ENCODE data around the gene LCT.
"Not testable (repeated sequence)": the region's sequence is repeated elsewhere in the genome, so short reads cannot be mapped to it uniquely, and the experiment has no call there.

LCT gene

GRCh38 chr2:135831180-135831812, 5.7 kb downstream of the LCT start:
- DNase-seq (ENCODE audit: low read depth) = no peak

DNA sequence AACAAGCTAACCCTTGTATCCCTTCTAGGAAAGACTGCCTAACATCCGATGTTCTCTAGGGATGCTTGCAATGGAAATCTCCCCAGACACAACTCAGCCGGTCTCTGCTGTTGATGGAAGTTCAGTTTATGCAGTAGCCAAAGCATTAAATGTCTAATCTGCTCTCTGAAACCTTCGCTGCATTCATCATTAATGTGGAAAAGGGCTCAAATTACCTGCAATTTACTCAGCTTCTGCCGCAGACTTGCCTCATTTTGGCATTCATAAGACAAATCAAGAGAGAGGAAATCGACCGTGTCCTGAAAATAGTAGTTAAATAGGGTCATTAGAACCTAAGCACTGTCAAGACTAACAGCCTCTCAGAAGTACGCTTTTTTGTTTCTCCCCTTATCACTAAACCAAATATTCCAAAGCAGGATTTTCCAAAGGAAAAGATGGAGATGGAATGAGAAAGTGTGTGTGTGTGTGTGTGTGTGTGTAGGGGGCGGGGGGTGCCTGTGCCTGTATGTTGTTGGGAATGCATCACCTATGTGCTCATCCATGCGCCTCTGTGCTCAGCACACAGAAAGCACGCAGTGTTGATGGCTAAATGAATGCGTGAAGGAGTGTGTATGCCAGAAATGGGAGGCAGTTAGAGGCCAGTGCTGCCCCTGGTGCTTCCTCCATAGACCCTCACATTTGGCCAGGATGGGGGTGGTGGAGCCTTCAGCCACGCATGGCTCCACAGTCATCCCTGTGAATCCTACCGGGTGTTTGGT, 7.4 kb downstream of the LCT start:
- no peak for DNase-seq (ENCODE audit: low read depth)

GRCh38 chr2:135826544-135826943, 10.4 kb downstream of the LCT start:
- DNase-seq (ENCODE audit: low read depth) = no peak

GRCh38 chr2:135825550-135826176, 11.3 kb downstream of the LCT start:
- DNase-seq (ENCODE audit: low read depth) = no peak

- no peak for DNase-seq (ENCODE audit: low read depth)
Observed at GRCh38 chr2:135825131-135825530, 11.9 kb downstream of the LCT start.

DNA sequence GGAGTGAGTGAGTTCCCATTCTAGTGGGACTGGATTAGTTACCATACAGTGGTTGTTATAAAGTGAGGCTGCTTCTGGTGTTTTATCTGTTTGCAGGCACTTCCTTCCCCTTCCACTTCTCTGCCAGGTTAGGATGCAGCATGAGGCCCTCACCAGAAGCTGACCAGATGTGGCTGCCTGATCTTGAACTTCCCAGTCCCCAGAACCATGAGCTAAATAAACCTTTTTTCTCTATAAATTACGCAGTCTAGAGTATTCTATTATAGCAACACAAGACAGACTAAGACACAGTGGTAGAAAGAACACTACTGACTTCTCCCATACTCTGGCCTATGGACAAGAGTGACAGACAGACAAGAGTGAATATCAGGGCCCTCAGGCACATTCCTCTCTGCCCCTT, 14.1 kb downstream of the LCT start:
- DNase-seq (ENCODE audit: low read depth) = no peak

GRCh38 chr2:135821190-135821589, 15.8 kb downstream of the LCT start:
- no peak for DNase-seq (ENCODE audit: low read depth)

DNA sequence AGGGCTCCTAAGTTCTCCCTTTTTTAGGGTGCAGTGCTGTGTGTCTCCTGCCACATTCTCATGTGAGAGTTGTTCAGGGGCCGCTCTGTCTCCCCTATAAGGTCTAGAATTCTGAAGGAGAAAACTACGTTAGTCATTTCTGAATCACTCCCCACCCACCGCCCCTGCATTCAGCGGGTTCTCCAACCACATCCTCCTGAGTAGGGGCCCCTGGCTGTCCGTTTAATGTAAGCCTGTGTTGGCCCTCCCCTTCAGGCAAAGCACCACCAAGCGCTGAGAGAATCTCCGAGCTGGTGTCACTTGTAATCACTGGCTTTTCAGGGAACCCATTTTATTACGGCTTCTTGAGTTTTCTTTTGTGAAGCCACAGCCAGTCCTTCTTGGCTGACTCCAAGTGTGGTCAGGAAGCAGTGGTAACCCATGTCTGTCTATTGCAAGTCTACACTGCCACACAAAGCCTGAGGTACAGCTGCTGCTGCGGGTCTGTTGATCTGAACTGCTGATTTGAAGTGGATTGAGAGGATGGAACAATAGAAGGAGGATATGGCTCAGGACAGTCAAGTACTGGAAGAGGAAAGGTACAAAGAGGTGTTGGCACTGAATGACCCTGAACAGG, 16.9 kb downstream of the LCT start:
- DNase-seq (ENCODE audit: low read depth) = peak; percentile 80

DNA sequence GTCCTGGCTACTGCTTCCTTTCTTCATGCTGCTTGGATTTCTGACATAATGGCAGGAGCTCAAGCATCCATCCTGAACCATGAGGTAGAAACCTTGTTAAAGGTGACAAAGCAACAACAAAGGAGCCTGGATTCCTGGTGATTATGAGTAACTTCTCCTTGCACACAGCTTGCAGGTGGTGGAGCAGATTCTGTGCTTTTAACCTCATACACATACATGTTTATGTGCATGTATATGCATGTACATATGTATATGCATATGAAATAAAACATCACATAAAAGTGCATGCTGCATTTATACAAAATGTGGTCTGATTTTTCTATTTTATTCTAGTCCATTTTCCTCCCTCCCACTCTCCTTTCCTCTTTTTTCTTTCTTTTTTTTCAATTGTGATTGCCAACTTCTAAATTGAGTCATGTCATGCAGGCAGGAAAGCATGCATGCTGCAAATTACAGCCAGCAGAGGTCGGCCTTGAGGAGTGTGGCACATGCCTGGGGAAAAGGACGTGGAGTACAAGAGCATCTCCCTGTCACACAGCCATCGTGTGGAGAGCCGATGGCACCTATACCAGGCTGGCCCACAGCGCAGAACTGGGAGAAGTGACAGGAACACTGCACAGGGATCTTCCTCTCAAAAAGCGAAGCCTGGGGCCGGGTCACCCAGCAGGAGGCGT, 17.9 kb downstream of the LCT start:
- DNase-seq (ENCODE audit: low read depth) = peak; percentile 37

GRCh38 chr2:135817951-135818350, 19.0 kb downstream of the LCT start:
- no peak for DNase-seq (ENCODE audit: low read depth)

DNA sequence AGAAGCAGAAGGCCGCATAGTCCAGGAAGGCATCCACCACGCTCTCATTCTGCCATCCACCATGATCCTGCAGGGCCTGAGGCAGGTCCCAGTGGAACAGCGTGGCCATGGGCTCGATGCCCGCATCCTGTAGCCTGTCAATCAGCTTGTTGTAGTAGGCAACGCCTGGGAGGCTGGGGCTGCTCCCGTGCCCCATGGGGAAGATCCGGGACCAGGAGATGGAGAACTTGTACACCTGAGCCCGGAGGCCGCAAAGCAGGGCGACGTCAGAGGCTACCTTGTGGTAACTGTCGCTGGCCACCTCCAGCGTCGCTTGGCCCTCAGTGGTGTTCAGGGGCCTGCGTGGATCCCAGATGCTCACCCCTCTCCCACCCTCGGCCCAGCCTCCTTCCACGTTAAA, 19.5 kb downstream of the LCT start:
- DNase-seq (ENCODE audit: low read depth) = no peak

DNA sequence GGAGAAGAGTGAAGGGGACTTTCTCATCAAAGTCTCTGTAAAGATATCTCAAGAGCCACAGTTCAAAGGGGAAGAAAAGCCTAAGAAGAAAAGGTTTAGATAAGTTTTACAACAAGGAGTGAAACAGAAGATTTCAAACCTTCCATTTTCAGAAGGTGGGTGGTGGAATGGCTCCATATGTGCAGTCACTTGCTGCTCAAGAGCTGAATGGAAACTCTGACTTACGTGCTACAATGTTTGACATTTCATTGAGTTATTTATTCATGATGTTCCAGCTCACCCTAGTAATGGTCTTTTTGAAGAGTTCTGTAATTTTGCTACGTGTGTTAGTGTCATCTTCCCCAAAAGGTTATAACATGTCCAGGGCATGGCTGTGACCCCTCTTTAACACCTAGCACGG, 21.7 kb downstream of the LCT start:
- DNase-seq (ENCODE audit: low read depth) = no peak

DNA sequence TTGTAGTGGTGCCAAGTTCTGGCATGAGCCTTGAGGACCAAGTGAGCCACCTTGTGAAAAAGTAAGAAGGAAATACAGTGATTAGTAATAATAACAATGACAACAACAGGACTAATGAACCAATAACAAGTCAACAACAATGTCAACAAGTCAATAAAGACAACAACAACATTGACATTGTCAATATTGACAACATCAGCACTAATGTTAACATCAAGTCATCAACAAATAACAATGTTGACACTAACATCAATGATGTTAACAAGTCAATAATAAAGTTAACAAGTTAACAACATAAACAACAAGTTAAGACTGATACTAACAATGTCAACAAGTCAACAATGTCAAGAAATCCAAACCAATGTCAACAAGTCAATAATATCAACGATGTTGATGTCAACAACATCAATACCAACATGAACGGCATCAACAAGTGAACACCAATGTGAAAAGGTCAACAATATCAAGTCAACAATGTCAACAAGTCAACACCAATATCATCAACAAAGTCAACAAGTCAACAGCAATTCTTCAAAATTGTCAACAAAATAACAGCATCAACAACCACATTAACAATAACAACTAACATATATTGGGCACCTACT, 24.0 kb downstream of the LCT start:
- DNase-seq (ENCODE audit: low read depth) = no peak

DNA sequence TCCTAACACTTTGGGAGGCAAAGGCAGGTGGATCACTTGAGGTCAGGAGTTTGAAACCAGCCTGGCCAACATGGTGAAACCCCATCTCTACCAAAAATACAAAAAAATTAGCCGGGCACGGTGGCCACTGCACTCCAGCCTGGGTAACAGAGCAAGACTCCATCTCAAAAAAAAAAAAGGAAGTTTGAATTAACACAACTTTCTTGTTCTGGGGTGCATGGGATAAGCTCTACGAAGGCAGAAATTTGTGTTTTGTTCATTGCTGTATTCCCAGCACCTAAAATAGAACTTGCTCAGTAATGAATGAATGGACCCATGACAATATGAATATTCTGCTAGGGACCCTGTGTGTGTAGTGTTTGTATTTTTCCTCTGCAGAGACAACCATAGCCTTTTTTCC, 29.1 kb downstream of the LCT start:
- not testable (repeated sequence) for DNase-seq (ENCODE audit: low read depth)

GRCh38 chr2:135803278-135803677, 33.7 kb downstream of the LCT start:
- DNase-seq (ENCODE audit: low read depth) = no peak

DNA sequence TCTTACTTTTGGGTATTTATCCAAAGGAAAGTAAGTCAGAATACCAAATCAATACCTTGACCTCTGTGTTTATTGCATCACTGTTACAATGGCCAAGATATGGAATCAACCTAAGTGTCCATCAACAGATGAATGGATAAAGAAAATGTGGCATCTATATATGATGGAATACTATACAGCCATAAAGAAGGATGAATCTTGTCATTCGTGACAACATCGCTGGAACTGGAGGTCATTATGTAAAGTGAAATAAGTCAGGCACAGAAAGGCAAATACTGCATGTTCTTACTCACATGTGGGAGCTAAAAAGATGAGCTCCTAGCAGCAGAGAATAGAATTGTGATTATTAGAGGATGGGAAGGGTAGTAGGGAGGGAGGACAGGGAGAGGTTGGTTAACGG, 34.6 kb downstream of the LCT start:
- DNase-seq (ENCODE audit: low read depth) = no peak

DNA sequence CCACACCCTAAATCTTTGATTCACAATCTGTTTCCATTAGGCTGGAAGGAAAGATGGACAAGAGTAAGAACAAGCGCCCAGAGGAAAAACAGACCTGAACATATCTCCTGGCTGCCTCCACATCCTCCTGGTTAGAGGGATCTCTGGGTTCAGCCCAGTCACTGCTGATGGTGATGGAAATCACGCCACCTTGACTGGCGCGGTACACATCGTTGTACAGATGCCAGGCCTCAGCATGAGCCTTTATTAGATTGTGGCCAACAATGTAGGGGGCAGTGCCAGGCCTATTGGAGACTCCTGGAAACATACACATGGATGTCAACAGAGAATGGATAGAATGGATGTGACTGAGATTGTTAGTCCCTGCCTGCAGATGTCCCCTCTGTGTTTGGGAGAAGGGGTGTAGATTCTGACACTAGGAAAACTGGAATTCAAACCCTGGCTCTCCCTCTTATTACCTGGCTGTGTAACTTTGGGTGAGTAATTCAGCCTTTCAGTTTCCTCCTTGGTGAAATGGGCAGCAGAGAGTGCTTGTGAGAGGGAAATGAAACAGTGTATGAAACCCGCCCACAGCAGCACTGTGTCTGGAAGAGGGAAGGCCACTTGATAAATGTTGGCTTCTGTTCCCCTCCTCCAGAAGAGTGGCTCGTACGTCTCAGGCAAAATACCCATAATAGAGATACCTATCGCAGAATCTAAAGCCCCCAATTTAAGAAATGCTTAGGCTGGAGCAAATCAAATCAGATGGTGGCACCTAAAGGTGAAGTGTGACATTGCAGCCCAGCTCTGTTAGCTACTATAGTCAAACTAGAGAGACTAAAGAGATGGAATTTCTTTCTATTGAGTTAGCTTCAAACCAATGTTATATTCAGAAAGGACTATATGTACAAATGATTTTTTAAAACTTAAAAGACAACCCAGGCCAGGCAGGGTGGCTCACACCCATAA, 36.2 kb downstream of the LCT start:
- DNase-seq (ENCODE audit: low read depth) = no peak

GRCh38 chr2:135799738-135800137, 37.2 kb downstream of the LCT start:
- no peak for DNase-seq (ENCODE audit: low read depth)

- no peak for DNase-seq (ENCODE audit: low read depth)
Observed at GRCh38 chr2:135798762-135799161, 38.2 kb downstream of the LCT start.

DNA sequence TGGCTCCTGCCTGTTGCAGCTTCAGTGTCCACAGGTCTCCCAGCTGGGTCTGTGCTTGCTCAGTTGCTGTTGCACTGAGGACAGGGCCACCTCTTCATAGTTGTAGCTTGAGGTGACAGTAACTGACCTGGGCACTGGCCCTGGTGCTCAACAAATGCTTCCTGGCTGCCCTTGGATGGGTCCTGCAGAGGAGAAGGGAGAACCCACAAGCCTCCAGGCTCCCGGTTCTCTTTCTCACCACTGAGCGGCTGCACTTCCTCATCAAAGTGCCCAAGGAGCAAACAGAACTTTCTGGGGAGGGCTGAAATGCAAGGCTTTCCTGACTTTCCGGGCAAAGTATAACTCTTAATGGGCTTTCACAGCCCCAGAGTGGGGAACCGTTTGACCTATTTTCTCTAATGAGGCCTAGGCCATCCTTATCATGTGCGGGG, 38.7 kb downstream of the LCT start:
- no peak for DNase-seq (ENCODE audit: low read depth)
